ENCODE data around the gene CES5A. TPM values are rescaled to one million over a fixed set of nuclear protein-coding genes. Genes with fewer than 3 reads are reported as not detected.

Gene CES5A
- total RNA-seq, 1 donor from 2014 or later = not detected

GRCh38 chr16:55849536-55849935, 25.6 kb downstream of the CES5A start:
- Mint-ChIP-seq H3K9me3 (ENCODE audit: unreplicated experiment) (no peaks in the 10 kb centered on the region), H3K4me1 (ENCODE audit: unreplicated experiment) (no peaks in the 10 kb centered on the region), H3K27me3 (ENCODE audit: unreplicated experiment) (peaks cover 17% of the 10 kb centered on the region), H3K27ac (ENCODE audit: unreplicated experiment) (no peak overlapping the region), H3K36me3 (ENCODE audit: unreplicated experiment) (no peaks in the 10 kb centered on the region), H3K4me3 (ENCODE audit: unreplicated experiment) (no peak overlapping the region)
- no peak for DNase-seq (ENCODE audit: extremely low spot score, unreplicated experiment)
- TF ChIP-seq, protein P1, sequence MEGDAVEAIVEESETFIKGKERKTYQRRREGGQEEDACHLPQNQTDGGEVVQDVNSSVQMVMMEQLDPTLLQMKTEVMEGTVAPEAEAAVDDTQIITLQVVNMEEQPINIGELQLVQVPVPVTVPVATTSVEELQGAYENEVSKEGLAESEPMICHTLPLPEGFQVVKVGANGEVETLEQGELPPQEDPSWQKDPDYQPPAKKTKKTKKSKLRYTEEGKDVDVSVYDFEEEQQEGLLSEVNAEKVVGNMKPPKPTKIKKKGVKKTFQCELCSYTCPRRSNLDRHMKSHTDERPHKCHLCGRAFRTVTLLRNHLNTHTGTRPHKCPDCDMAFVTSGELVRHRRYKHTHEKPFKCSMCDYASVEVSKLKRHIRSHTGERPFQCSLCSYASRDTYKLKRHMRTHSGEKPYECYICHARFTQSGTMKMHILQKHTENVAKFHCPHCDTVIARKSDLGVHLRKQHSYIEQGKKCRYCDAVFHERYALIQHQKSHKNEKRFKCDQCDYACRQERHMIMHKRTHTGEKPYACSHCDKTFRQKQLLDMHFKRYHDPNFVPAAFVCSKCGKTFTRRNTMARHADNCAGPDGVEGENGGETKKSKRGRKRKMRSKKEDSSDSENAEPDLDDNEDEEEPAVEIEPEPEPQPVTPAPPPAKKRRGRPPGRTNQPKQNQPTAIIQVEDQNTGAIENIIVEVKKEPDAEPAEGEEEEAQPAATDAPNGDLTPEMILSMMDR (IDR thresholded peaks at IDR 0.05) = no peak

DNA sequence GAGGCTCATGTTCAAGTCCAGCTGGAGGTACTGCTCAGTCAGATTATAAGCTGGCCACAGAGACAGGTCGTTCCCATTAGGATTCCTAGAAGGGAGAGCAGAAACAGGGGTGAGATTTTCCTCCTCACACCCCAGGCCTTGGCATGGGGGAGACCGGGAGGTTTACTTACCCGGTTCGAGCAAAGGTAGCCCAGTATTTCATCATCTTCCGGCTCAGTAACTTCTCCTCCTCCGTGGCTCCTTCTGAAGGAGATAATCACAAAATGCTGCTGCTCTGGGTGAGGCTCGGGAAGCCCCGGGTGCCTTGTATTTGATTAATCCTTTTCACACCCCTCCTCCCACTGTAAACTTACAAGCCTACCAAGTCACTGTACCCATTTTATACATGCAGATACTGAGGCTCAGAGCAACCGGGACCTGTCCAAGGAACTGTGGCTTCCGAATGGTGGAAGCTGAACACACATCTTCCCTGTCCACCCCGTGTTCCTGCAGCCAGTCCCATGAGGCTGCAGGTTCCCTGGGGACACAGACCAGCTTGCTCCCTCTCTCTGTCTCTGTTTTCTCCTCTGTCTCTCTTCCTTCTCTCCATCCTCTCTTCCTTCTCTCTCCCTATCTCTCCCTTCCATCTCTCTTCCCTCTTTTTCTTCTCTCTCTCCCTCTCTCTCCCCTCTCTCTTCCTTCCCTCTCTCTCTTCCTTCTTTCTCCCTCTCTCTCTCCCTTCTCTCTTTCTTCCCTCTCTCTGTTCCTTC, 28.4 kb downstream of the CES5A start:
- peaks cover 25% of the 10 kb centered on the region for H3K27me3 Mint-ChIP-seq (ENCODE audit: unreplicated experiment)
- H3K27ac Mint-ChIP-seq (ENCODE audit: unreplicated experiment) = no peak overlapping the region
- H3K9me3 Mint-ChIP-seq (ENCODE audit: unreplicated experiment) = no peaks in the 10 kb centered on the region
- no peaks in the 10 kb centered on the region for H3K36me3 Mint-ChIP-seq (ENCODE audit: unreplicated experiment)
- no peak for DNase-seq (ENCODE audit: extremely low spot score, unreplicated experiment)
- TF ChIP-seq, protein P1 (IDR thresholded peaks at IDR 0.05) = no peak
- no peaks in the 10 kb centered on the region for H3K4me1 Mint-ChIP-seq (ENCODE audit: unreplicated experiment)
- no peak overlapping the region for H3K4me3 Mint-ChIP-seq (ENCODE audit: unreplicated experiment)

DNA sequence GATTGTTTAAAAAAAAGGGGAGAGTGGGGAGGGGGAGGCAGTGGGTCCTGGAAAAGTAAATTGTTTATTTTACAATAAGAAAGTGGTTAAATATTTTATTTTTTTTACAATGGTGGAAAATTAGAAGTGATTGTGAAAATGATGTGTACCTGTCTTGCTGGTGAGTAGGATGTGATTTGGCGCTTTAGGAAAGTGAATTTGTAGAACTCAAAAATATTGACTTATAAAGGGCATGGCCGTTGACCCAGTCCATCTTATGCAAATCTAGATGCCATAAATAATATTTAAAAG, 32.1 kb downstream of the CES5A start:
- Mint-ChIP-seq H3K27ac (ENCODE audit: unreplicated experiment) (no peak overlapping the region), H3K4me1 (ENCODE audit: unreplicated experiment) (no peaks in the 10 kb centered on the region), H3K27me3 (ENCODE audit: unreplicated experiment) (peaks cover 21% of the 10 kb centered on the region), H3K4me3 (ENCODE audit: unreplicated experiment) (no peak overlapping the region), H3K36me3 (ENCODE audit: unreplicated experiment) (no peaks in the 10 kb centered on the region), H3K9me3 (ENCODE audit: unreplicated experiment) (no peaks in the 10 kb centered on the region)
- no peak for DNase-seq (ENCODE audit: extremely low spot score, unreplicated experiment)
- TF ChIP-seq, protein P1 (IDR thresholded peaks at IDR 0.05) = peak; percentile 5

- TF ChIP-seq, protein P1 (IDR thresholded peaks at IDR 0.05) = peak; percentile 80
- Mint-ChIP-seq H3K4me3 (ENCODE audit: unreplicated experiment) (no peak overlapping the region), H3K27me3 (ENCODE audit: unreplicated experiment) (peaks cover 21% of the 10 kb centered on the region), H3K36me3 (ENCODE audit: unreplicated experiment) (no peaks in the 10 kb centered on the region), H3K9me3 (ENCODE audit: unreplicated experiment) (no peaks in the 10 kb centered on the region), H3K27ac (ENCODE audit: unreplicated experiment) (no peak overlapping the region), H3K4me1 (ENCODE audit: unreplicated experiment) (no peaks in the 10 kb centered on the region)
- no peak for DNase-seq (ENCODE audit: extremely low spot score, unreplicated experiment)
These were observed 32.6 kb downstream of the CES5A start for GRCh38 chr16:55842369-55843104.

DNA sequence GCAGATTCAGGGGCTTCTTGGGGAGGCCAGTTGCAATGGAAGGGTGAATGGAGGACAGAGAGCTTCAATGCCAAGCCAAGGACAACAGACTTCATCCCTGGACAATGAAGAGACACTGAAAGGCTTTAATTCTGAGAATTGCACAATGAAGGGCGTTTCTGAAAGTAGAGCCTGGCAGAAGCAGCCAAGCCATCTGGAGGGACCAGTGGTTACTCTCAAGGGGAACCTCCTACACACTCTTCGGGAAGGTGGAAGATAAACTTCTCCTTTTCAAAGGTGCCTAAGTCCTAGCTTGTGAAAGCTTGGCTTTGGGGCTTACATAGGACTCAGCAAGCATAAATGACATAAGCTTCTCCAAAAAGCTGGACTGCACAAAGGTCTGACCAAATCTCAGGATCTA, 36.1 kb downstream of the CES5A start:
- H3K4me1 Mint-ChIP-seq (ENCODE audit: unreplicated experiment) = no peaks in the 10 kb centered on the region
- peaks cover 12% of the 10 kb centered on the region for H3K27me3 Mint-ChIP-seq (ENCODE audit: unreplicated experiment)
- TF ChIP-seq, protein P1 (IDR thresholded peaks at IDR 0.05) = no peak
- no peaks in the 10 kb centered on the region for H3K36me3 Mint-ChIP-seq (ENCODE audit: unreplicated experiment)
- H3K27ac Mint-ChIP-seq (ENCODE audit: unreplicated experiment) = no peak overlapping the region
- DNase-seq (ENCODE audit: extremely low spot score, unreplicated experiment) = no peak
- H3K4me3 Mint-ChIP-seq (ENCODE audit: unreplicated experiment) = no peak overlapping the region
- H3K9me3 Mint-ChIP-seq (ENCODE audit: unreplicated experiment) = no peaks in the 10 kb centered on the region

Measured in osteocyte (in vitro differentiated cells).